HG02763 (cell line): ENCODE results near the gene KLK5.
"Not testable (repeated sequence)": the region's sequence is repeated elsewhere in the genome, so short reads cannot be mapped to it uniquely, and the experiment has no call there.

Experiments used
- ATAC-seq: cut with Tn5 transposase; IDR thresholded peaks from one replicate; pipeline ENCODE4 v1.9.1; 2021; ENCODE audit warnings: mild to moderate bottlenecking, moderate library complexity; ENCODE audit not compliant: unreplicated experiment

The KLK5 gene

GRCh38 chr19:50924586-50924985, 28.3 kb downstream of the KLK5 start:
- ATAC-seq = no peak

GRCh38 chr19:50922317-50922853, 30.5 kb downstream of the KLK5 start:
- no peak for ATAC-seq

- ATAC-seq = no peak
These were observed 31.2 kb downstream of the KLK5 start for GRCh38 chr19:50921426-50922316.

GRCh38 chr19:50916069-50916468, 36.8 kb downstream of the KLK5 start:
- no peak for ATAC-seq

GRCh38 chr19:50912727-50913716, 39.8 kb downstream of the KLK5 start:
- no peak for ATAC-seq

GRCh38 chr19:50912102-50912599, 40.7 kb downstream of the KLK5 start:
- ATAC-seq = no peak

- no peak for ATAC-seq
These were observed 41.4 kb downstream of the KLK5 start, which contains the start of gene KLK4 for GRCh38 chr19:50911206-50912101. Gene KLK4 (minus strand): TSS chr19:50911395. CDS start chr19:50910738, 657 bp downstream.

GRCh38 chr19:50910722-50911121, 42.1 kb downstream of the KLK5 start:
- ATAC-seq = no peak

GRCh38 chr19:50909240-50910070, 43.4 kb downstream of the KLK5 start:
- no peak for ATAC-seq

GRCh38 chr19:50908336-50908735, 44.5 kb downstream of the KLK5 start:
- ATAC-seq = no peak

GRCh38 chr19:50906217-50906616, 46.6 kb downstream of the KLK5 start:
- ATAC-seq = no peak

GRCh38 chr19:50902640-50903039, 50.2 kb downstream of the KLK5 start:
- no peak for ATAC-seq

- no peak for ATAC-seq
These were observed 53.3 kb downstream of the KLK5 start for GRCh38 chr19:50899569-50899968.

- no peak for ATAC-seq
These were observed 54.8 kb downstream of the KLK5 start for GRCh38 chr19:50898018-50898417.

- ATAC-seq = peak; percentile 3
These were observed 55.2 kb downstream of the KLK5 start for GRCh38 chr19:50897612-50898011.

- ATAC-seq = peak; percentile 13
These were observed 55.6 kb downstream of the KLK5 start for GRCh38 chr19:50897191-50897607.

GRCh38 chr19:50896591-50897190, 56.1 kb downstream of the KLK5 start:
- peak; percentile 84 for ATAC-seq

GRCh38 chr19:50896089-50896590, 56.7 kb downstream of the KLK5 start:
- ATAC-seq = not testable (repeated sequence)
